D721Med (cell line): Measurements from ENCODE around the gene VSTM4.

Experiments used
- DNase-seq: peaks from one replicate; pipeline ENCODE4 v3.0.0; 2011; ENCODE audit warnings: low spot score; ENCODE audit not compliant: insufficient read length
- FAIRE-seq: peaks from 2 replicates; lab custom pipeline; 2011; peaks lifted over from hg19 to GRCh38; lab: Jason Lieb, UNC
- TF ChIP-seq, protein P1 (sequence below): IDR thresholded peaks from 2 replicates; pipeline ENCODE4 v1.5.1; 2012; ENCODE audit warnings: mild to moderate bottlenecking, control low read depth; ENCODE audit not compliant: insufficient read depth; ENCODE audit errors: missing control alignments

Gene VSTM4

DNA sequence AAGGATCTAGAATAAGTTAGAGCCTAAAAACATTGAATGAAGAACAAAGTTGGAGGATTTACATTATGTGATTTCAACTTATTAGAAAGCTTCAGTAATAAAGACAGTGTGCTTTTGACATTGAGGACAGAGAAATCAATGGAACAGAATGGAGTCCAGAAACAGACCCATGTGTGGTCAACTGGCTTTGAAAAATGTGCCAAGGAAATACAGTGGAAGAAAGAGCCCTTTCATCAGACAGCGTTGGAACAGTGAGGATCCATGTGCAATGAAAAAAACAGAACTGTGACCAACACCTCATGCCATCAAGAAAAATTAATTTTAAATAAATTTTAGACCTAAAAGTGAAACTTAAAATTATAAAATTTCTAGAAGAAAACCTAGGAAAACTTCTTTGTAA lies 125.1 kb downstream of the VSTM4 start:
- FAIRE-seq (no peak), DNase-seq (no peak)
- TF ChIP-seq, protein P1, sequence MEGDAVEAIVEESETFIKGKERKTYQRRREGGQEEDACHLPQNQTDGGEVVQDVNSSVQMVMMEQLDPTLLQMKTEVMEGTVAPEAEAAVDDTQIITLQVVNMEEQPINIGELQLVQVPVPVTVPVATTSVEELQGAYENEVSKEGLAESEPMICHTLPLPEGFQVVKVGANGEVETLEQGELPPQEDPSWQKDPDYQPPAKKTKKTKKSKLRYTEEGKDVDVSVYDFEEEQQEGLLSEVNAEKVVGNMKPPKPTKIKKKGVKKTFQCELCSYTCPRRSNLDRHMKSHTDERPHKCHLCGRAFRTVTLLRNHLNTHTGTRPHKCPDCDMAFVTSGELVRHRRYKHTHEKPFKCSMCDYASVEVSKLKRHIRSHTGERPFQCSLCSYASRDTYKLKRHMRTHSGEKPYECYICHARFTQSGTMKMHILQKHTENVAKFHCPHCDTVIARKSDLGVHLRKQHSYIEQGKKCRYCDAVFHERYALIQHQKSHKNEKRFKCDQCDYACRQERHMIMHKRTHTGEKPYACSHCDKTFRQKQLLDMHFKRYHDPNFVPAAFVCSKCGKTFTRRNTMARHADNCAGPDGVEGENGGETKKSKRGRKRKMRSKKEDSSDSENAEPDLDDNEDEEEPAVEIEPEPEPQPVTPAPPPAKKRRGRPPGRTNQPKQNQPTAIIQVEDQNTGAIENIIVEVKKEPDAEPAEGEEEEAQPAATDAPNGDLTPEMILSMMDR = no peak

DNA sequence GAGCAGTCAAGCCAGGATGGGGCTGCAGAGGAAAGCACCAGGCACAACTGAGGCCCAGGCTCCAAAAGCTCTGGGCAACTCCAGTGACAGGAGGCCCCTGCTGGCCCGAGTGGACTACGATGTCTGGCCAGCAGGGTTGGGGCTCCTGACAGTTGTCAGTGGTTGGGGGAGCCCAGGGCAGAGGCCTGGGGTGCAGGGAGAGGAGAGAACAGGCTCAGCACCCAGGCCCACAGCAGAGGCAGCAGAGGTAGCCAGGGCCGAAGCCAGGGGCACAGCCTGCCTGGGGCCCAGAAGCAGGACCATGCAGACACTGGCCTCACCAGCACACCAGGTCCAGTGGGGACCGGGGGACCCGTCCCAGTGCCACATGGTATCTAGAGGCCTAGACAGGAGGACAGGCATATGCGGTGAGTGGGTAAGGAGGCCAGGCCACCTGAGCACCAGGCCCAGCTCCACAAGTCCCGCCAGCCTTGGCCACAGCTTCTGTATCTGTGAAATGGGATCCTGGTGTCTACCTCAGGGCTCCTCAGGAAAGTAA lies 129.6 kb downstream of the VSTM4 start:
- TF ChIP-seq, protein P1 = no peak
- DNase-seq = no peak
- FAIRE-seq = no peak

DNA sequence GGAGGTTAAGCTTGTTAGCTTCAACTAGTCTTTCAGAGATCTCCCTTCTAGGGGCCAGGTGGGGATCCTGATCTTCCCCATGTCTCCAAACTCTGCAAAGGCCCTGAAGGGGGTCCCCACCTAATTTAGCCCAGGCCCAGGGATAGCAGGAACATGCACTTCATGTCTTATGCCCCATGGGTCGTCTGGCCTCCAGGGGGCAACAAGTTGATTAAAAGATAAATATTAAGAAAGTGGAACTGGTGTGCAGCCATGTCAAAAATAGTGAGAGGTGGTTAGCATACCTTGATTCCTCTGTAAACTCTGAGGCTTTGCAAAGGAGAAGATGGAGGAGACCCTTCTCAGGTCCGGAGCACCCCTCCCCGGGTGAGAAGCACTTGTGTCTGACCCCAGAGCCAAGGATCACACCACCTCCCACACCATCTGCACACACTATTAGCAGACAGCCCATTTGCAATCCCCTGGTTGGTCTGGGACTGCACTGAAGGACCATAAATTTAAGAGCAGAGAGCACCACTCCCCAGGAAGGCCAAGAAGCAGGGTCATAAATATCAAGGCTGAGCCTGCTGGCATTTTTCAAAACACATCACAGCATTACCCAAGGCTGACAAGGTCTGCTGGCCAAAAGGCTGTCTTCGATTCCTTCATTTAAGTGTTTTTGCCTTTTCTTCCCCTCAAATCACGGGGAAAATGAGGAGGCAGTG lies 131.5 kb downstream of the VSTM4 start:
- FAIRE-seq (no peak), DNase-seq (no peak)
- TF ChIP-seq, protein P1 = no peak

DNA sequence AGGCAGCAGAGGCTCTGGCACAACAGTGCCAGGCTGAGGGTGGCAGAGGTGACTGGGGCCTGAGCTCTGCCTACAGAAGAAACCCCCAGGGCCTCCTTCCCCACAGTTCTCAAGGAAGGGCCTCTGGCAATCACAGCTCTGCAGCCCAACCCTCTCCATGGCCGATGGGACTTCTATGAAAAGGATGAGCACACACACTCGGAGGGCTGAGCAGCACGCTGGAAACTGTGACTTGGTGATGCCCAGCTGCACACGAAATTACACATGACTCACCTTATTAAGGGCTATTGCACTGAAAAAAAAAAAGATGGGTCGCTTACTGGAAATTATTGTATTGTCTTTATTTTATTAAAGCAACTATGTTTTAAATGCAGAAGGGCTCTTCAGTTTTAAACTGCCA lies 132.7 kb downstream of the VSTM4 start:
- DNase-seq = no peak
- FAIRE-seq = no peak
- TF ChIP-seq, protein P1 = no peak

DNA sequence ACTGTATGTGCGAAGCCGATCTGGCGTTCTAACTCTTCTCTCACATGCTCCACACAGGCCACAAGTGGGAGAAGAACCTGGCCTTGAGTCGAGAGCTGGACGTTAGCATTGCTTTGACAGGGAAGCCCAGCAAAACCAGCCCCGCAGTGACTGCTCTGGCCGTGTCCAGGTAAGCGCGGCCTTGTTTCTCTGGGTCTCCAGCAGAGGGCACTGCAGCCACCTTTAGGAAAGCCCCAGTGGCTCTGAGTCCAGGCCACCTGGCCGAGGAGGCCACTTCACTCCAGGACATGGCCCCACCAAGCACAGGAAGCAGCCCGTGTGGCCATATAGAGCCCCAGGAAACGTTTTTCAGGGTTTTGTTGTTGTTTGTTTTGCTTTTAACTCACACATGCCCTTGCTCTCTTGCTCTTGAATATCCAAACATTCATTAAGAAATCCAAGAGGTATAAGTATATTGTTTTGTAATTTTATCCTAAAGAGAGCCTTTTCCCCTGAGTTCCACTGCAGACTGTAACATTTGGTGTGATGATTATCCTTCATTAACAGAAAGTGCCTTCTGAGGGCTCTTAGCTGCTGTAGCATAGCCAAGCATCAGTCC lies 133.9 kb downstream of the VSTM4 start:
- TF ChIP-seq, protein P1 = peak; percentile 46
- DNase-seq = no peak
- no peak for FAIRE-seq

DNA sequence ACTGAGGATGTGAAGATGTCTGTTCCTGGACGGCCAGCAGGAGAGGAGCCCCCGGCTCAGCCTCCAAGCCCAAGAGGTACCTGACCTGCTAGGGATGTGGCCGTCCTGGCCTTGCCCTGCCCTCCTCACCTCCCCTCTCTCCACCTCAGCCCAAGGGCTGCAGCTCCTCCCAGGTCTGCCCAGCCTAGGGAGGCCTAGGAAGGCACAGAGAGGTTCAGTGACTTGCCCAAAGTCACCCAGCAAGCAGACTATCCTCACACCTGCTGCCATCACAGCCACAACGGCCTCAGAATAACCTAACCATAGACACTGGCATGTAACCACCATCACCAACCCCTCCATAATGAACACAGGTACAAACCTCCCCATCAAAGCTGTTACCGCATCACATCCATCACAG lies 137.0 kb downstream of the VSTM4 start:
- DNase-seq (no peak), FAIRE-seq (no peak)
- TF ChIP-seq, protein P1 = no peak

DNA sequence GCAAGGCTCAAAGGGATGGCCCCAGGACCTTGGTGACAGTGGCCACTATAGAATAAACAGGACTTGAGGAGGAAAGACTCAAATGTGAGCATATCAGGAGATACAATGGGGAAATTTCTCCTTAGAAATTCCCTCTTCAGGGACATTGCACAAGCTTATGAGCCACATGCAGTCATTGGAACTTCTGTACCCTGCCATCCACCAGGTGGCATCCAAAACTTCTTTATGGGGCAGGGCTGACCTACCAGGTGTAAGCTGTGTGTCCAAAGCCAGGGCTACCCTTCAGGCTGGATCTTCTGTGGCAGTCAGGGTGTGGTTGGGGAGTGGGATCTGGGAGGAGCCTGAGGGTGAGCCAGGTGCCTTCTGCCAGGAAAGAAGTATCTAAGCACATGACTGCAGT lies 139.1 kb downstream of the VSTM4 start:
- TF ChIP-seq, protein P1 = no peak
- FAIRE-seq (no peak), DNase-seq (no peak)
